AG10803 (cell line): ENCODE measurements around the gene OSBPL10.
"Not testable (repeated sequence)": the region's sequence is repeated elsewhere in the genome, so short reads cannot be mapped to it uniquely, and the experiment has no call there.

Experiments used
- DNase-seq: peaks from one replicate; pipeline ENCODE4 v3.0.0; 2010; ENCODE audit warnings: low read depth
- H3K4me3 ChIP-seq: 2 replicates; pipeline ENCODE4 v1.5.1; 2011; ENCODE audit warnings: mild to moderate bottlenecking, low read length, control low read depth
- CTCF ChIP-seq: conservative IDR thresholded peaks from 2 replicates; pipeline ENCODE4 v1.5.1; 2011; ENCODE audit warnings: mild to moderate bottlenecking, low read length, control low read depth, inconsistent platforms

The OSBPL10 gene

GRCh38 chr3:31695280-31696008 is 285.6 kb downstream of the OSBPL10 start:
- TF ChIP-seq CTCF = peak; percentile 33
- no peak overlapping the region for H3K4me3 ChIP-seq
- no peak for DNase-seq

- DNase-seq = no peak
- no peak overlapping the region for H3K4me3 ChIP-seq
- TF ChIP-seq CTCF = no peak
Measured at GRCh38 chr3:31693346-31693745, 287.7 kb downstream of the OSBPL10 start.

- DNase-seq = no peak
- no peak for TF ChIP-seq CTCF
- no peak overlapping the region for H3K4me3 ChIP-seq
Measured at GRCh38 chr3:31692751-31693150, 288.3 kb downstream of the OSBPL10 start.

- TF ChIP-seq CTCF = no peak
- DNase-seq = no peak
Measured at GRCh38 chr3:31690771-31691170, 290.3 kb downstream of the OSBPL10 start.

GRCh38 chr3:31689523-31689922 is 291.5 kb downstream of the OSBPL10 start:
- not testable (repeated sequence) for H3K4me3 ChIP-seq

More at GRCh38 chr3:31690771-31691170, 290.3 kb downstream of the OSBPL10 start:
- no peak overlapping the region for H3K4me3 ChIP-seq

GRCh38 chr3:31688984-31689383 is 292.1 kb downstream of the OSBPL10 start:
- TF ChIP-seq CTCF = no peak
- H3K4me3 ChIP-seq = no peak overlapping the region
- DNase-seq = no peak

More at GRCh38 chr3:31689523-31689922, 291.5 kb downstream of the OSBPL10 start:
- DNase-seq = not testable (repeated sequence)

GRCh38 chr3:31687020-31687802 is 293.9 kb downstream of the OSBPL10 start:
- DNase-seq = no peak
- TF ChIP-seq CTCF = no peak
- H3K4me3 ChIP-seq = no peak overlapping the region
